Ureter (tissue), 1 donor: ENCODE measurements around the gene CXCR4. TPM values are rescaled to one million over a fixed set of nuclear protein-coding genes. Genes with fewer than 3 reads are reported as not detected.

Source experiments
- DNase-seq: peaks from one replicate; pipeline ENCODE4 v3.0.0-alpha.2; 2020; ENCODE audit warnings: low spot score
- total RNA-seq: library from RNA; stranded (reverse); gene quantifications from one replicate; pipeline ENCODE4 v1.2.4, GENCODE V29; 2023
- donor health status: DM: yes; HTN: yes; CAD: no.

CXCR4 gene
- total RNA-seq, 1 donor from 2014 or later: 23.2 TPM

GRCh38 chr2:136131961-136132824 lies 14.2 kb upstream of the CXCR4 start:
- DNase-seq: no peak

DNA sequence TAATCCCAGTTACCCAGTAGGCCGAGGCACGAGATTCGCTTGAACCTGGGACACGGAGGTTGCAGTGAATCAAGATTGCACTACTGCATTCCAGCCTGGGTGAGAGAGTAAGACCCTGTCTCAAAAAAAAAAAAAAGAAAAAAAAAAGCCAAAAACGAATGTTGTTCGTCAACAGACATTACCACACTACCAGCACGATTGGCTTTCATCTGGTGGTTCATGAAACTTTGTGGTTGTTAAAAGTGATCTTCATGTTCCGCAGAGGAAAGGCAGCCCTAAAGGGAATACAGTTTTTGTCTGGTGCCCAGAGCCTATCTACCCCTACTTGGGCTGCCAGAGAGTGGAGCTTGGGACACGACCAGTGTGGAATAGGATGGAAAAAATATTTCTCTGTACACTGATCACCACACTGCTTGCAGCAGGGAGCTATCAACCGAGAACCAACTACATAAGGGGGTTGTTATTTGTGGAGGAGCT lies 13.6 kb upstream of the CXCR4 start:
- DNase-seq: no peak

GRCh38 chr2:136130511-136130910 lies 12.6 kb upstream of the CXCR4 start:
- no peak for DNase-seq

- DNase-seq: no peak
Measured at GRCh38 chr2:136130045-136130444, 12.1 kb upstream of the CXCR4 start.

- no peak for DNase-seq
Measured at GRCh38 chr2:136129601-136130000, 11.7 kb upstream of the CXCR4 start.

DNA sequence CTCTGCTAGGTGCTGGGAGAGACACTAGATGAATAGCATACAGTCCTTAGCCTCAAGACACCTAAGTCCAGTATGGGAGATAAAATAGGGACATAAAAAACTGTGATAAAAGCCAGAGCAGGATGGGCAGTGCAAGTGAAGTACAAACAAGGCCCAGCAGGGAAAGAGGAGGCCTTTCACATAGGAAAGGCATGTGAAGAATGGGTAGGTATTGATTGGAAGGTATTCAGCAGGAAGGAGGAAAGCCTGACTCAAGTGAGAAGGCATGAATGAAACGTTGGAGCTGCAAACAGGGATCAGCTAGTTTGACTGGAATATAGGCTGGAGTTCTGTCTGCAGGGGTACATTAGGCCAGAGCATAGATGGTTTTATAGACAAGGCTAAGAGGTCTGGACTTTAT lies 11.0 kb upstream of the CXCR4 start:
- no peak for DNase-seq

DNA sequence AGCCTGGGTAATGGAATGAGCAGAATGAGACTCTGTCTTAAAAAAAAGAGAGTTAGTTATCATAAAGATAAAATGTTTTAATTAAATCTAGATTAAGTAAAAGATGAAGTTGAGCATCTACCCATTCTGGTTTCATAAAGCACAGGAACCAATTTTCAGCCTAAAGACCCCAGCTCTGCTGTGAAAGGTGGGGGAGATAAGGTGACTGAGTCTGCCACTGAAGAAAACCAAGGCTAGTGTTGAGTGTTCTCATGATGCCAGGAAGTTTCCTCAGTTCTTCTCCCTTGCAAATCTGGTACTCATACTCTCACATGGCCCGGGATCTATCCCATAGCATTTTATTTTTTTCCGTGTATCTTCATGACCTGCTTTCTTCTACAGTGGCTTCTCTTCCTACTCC lies 10.4 kb upstream of the CXCR4 start:
- no peak for DNase-seq

GRCh38 chr2:136127356-136127755 lies 9.4 kb upstream of the CXCR4 start:
- no peak for DNase-seq

DNA sequence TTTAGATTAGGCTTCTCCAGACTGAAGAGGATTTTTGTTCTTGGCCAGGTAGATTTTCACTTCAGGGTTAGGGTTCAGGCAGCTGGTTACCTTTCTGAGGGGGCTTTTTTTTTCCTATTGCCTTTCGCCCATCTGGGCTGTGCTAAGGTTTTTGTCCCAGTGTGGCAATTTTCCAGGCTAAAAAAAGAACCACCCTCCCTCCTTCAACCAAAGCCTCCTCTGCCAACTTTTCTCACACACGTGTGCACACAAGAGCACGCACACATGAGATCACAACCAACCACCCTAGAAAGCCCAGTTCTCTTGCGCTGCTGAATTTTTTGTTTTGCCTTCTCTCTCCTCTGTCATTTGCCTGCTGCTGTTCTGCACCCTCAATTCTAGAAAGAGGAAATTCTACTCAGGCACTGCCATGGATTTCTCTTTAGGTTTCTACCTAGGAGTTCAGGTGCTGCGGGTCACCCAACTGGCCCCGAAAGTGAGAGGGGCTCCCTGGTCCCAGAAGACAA lies 8.5 kb upstream of the CXCR4 start:
- no peak for DNase-seq

DNA sequence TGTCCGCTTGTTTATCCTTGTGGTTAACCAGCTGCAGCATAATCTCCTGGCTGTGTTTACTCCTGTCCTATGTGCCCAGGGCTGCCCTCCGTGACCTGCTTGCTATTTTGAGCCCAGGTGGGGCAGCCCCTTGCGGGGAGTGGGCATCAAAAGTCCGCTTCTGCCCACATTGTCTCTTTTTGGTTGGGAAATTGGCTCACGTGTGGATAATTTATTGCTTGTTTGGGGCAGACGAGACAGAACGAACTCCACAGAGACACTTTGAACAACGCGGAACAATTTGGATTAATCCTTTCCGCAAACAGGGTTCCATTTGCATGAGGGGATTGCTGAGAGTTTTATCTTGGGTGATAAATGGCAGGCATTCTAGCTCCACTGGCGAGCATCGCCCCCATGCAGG lies 8.1 kb upstream of the CXCR4 start:
- no peak for DNase-seq

DNA sequence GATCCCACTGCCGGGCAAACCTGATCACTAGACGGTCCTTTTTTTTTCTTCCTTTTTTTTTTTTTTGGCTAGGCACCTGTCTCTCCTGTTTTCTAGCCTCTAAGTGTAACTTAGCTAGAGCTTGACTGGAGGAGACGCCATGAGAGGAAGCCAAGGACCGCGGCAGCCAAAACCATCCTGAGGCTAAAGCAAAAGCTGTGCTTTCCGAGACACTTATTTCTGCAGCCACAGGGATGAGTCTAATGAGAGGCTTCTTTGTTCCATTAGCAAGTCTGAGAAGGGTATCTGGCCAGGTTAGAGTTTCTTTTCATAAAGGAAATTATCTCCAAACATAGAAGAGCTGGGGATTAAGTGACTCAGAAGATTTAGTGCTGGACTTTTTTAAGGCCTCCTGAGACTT lies 7.3 kb upstream of the CXCR4 start:
- no peak for DNase-seq

GRCh38 chr2:136124805-136125204 lies 6.9 kb upstream of the CXCR4 start:
- DNase-seq: no peak

- no peak for DNase-seq
Measured at GRCh38 chr2:136122661-136123060, 4.7 kb upstream of the CXCR4 start.

- no peak for DNase-seq
Measured at GRCh38 chr2:136121204-136121910, 3.4 kb upstream of the CXCR4 start.

DNA sequence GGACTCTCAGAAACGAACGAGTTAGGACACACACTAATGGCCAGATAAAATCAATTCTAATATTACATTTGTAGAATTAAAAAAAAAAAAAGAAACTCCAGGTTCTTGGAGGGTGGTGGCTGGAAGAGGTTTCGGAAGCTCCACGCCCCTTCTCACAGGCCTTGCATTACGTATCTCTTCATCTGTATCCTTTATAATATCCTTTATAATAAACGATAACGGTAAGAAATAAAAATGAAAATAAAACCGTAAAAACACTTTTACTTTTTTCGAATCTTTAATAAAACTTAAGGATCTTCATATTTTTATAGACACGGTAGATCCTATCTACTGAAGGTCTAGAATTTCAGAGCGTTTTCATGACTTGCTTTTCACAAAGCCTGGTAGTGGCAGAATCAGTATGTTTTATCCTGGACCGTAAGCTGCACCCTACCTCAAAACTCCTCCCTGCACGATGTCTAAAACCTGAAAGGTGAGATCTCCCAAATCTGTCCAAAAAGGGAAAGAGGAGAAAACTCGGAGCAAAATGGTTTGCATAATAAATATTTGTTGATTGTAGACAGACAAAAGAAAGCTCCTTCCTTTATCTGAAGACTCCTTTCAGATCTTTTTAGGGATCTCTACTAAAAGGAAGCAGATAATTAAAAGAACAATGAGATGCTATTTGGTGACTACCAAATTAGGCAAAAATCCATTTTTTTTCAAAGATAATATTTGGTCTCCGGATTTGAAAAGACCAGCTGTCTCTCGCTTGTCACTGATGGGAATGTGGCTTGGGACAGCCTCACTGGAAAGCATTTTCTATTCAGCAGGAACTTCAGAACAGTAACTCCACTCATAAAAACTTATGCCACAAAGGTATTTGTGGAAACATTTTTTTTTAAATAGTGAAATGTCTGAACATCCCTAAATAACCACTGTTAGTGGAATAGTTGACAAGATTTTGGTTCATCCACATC lies 2.0 kb upstream of the CXCR4 start:
- no peak for DNase-seq

DNA sequence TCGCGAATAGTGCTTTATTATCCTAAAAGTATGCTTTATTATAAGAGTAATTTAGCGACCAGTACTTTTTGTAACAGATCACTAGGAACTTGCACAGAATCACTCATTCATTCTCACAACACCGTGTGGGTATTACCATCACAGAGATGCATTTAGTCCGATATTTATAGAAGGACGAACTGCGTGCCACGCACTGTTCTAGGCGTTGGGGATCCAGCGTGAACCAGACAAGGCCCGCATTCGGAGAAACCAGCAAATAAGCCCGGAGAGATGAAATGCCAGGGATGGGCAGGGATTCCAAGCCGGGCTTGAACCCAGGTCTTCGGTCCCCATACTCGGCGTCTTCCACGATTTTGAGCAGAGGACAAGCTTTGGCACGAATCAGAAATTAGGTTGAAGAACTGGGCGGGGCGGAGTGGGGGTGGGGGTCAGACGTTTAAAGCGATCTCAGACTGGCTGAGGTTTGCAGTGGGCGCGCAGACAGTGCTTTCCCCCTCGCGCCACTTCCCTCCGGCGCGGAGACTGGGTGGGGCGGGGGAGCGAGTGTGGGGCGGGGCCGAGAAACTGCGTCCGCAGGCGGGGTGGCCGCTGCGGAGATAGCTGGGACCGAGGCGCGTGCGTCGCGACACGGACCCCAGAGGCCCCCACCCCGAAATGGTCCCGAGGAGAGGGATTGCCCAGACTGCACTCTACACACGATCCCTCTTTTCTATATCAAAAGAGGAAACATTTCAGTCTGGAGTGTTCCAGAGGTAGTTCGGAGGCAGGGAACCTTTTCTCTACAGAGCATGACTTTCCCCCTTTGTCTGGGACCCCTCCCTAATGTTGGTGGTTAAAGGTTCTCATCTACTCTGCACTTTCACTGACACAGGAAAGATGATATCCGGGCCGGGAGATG lies 1.1 kb upstream of the CXCR4 start:
- DNase-seq: peak; percentile 68

DNA sequence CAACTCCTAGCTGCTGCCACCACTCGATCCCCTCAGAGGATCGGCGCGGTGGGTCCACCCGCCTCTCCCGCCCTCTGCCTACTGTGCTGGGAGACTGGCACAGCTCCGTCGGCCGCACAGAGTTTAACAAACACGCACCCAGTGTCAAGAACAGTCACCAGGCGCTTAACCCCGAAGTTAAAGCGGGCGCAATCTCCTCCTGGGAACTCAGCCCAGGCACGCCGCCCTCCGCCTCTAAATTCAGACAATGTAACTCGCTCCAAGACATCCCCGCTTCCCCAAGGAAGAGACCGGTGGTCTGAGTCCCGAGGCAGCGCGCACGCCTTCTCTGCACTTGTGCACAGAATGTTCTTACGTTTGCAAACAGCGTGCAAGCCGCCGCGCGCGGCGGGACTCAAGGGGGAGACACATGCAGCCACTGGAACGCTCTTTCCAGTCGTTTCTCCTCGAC lies 533 bp downstream of the CXCR4 start:
- no peak for DNase-seq

- no peak for DNase-seq
Measured at GRCh38 chr2:136116813-136117390, 1.0 kb downstream of the CXCR4 start.

- DNase-seq: peak; percentile 52
Measured at GRCh38 chr2:136116151-136116812, 1.7 kb downstream of the CXCR4 start.
